ENCODE measurements around the gene SKI.
A peak's percentile ranks its signal among the peaks of the same experiment; 100 is the strongest.

SKI gene

DNA sequence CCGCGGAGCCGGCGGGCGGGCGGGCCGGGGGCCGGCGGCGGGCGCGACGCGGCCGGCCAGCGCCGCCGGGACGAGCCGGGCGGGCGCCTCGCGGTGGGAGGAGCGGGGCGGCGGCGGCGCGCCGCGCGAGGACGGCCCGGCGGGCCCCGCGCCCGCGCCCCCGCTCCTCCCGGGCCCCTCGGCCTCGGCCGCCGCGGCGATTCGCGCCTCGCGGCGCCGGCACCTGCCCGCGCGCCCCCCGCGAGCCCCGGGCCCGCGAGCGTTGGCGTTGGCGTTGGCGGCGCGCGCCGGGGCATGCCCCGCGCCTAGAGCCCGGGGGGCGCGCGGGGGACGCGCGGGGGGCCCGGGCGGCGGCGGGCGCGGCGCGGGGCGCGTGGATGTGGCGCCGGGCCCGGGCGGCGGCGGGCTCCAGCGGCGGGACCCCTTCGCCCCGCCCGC lies at the start of gene SKI:
Gene SKI, plus strand, starts transcription at position 163 of the 438 bp plus-strand sequence. CDS start 448 bp downstream, outside the sequence.
- DNase-seq (ENCODE audit: low read depth in 2 of 2): no peak

DNA sequence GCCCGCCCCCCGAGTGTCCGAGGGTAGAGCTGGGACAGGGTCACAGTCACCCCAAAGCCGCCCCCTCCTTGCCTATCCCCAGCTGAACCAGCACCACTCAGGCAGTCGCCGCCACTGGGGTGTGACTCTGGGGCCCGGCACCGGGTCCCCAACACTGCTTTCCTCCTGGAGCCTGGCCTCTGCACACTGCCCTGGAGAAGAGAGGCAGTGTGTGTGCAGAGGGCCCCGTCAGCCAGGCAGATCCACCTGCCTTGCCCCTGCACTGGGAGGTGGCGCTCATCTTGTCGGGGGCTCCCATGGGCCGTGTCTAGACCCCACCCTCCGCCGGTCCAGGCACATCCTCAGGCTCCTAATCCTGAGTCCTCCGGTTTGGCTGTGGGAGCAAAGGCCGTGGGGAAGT lies 49.2 kb upstream of the SKI start:
- no peak for DNase-seq (ENCODE audit: low read depth in 2 of 2)

DNA sequence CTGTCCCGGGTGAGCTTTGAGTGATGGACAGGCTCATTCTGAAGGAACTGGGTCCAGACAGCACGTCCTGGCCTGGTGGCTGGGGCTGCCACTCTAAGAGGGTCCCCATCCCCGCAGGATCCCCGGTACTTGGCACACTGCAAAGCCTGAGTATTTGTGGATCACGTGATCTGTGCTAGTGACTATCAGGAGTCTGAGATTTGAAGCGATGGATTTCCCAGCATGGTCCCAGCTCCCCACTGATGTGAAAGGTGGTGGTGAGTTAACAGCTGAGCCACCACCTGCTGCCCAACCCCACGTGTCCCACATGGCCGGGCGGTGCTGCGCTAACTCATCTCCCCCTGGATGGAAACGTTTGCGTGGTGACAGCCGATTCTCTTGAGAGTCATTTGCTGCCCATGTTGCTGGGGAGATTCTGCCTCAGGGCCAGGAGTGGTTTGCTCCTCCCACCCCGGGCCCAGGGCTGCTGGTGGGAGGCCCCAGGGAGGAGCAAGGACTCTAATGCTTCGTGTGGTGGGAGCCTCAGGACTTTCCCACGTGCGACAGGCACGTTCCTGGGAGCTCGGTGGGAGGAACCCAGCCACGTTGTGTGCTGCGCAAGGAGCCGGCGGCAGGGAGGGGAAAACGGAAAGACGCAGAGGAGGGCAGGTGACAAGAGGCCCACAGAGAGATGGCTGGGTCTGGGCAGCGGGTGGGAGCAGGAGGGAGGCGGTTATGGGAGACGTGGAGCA lies 48.7 kb upstream of the SKI start:
- no peak for DNase-seq (ENCODE audit: low read depth in 2 of 2)

GRCh38 chr1:2180297-2181245 lies 47.5 kb upstream of the SKI start:
- no peak for DNase-seq (ENCODE audit: low read depth in 2 of 2)

DNA sequence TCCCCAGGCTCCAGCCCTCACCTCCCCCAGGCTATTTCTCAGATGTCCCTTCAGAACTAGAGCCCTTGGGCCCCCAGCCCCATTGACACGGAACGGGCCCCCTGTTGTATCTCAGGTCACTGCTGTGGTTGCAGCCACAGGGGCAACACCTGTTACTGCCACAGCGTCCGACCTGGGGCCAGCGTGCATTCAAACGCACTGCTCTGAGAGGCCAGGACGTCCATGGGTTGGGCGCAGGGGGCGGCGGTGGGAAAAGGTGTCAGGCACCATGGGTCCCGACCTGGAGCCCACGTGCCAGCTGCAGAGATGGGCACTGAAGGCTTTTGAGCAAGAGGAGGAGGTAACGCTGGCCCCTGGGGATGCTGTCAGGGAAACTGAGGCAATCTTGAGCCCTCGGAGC lies 46.8 kb upstream of the SKI start:
- DNase-seq (ENCODE audit: low read depth in 2 of 2): no peak

DNA sequence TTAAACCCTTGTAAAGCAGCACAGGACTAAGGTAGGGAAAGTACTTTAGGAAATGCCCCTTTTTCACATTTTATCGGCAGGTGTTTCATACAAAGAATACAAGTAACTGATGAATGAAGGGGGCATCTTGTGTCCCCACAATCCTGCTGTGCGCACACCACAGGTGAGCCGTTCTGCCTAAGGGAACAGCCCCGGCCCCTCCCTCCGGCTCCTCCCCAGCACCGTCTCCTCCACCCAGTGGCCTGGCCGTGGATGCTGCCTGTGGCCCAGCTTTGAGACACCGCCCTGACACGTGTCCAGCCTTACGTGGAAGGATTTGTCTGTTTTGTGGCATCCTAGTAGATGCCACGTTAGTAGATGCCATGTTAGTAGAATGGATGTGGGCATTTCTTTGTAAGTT lies 46.4 kb upstream of the SKI start:
- no peak for DNase-seq (ENCODE audit: low read depth in 2 of 2)

- DNase-seq (ENCODE audit: low read depth in 2 of 2): no peak
Observed at GRCh38 chr1:2182376-2182775, 45.7 kb upstream of the SKI start.

GRCh38 chr1:2183937-2184334 lies 44.2 kb upstream of the SKI start:
- DNase-seq (ENCODE audit: low read depth in 2 of 2): no peak

DNA sequence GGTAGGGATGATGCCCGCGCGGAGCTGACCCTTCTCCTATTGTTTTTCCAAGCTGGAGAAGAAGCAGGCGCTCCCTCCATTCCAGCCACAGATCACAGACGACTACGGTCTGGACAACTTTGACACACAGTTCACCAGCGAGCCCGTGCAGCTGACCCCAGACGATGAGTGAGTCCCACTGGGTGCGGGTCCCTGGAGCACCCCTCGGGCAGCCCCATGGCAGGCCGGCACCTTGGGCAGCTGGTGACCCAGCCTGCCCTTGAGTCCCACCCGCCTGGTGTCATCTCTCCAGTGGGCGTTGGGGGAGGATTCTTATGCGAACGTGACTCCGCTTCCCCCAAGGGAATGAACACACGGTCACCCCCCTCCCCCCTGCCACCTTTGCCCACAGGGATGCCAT lies 43.6 kb upstream of the SKI start:
- no peak for DNase-seq (ENCODE audit: low read depth in 2 of 2)

DNA sequence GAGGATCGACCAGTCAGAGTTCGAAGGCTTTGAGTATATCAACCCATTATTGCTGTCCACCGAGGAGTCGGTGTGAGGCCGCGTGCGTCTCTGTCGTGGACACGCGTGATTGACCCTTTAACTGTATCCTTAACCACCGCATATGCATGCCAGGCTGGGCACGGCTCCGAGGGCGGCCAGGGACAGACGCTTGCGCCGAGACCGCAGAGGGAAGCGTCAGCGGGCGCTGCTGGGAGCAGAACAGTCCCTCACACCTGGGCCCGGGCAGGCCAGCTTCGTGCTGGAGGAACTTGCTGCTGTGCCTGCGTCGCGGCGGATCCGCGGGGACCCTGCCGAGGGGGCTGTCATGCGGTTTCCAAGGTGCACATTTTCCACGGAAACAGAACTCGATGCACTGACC lies 43.2 kb upstream of the SKI start:
- no peak for DNase-seq (ENCODE audit: low read depth in 2 of 2)

DNA sequence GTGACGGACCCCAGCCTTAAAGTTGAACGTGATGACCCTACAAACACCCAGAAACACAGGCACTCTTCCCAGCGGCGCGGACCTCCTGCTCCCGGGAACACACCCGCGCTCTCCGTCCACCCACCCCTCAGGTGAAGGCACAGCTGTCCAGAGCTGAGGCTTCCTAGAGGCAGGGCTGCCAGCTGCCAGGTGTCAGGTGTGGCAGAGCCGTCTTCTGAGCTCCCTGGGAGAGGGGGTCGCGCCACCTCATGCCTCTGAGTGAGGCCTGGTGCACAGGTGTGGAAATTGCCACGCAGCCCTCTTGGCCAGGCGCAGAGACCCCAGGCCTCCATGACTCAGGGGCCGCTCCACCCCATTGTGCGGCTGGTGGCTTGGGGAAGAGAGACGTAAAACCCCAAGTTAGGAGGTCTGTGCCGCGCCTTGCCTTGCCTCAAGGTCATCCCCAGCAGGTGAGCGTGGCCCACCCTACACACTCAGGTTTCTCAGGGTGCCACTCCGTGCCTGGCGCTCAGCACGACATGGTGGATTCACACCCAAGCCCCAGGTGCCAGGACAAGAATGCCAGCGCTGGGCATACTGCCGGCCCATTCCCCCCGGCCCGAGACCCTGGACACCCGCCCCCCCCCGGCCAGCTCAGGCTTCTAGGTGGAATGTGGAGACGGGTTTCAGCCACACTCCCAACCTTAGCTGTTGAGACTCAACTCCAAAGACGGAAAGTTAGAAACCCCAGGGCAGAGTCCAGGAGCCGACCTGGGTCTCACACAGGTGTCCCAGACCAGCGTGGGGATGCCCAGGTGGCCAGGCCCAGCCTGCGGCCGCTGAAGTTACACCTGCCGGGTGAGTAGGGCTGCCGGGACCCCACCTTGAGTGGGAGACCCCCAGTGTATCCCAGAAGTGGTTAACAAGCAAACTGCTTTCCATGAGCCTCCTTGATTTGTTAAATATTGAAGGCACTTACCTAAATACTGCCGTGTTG lies 42.0 kb upstream of the SKI start:
- no peak for DNase-seq (ENCODE audit: low read depth in 2 of 2)

- DNase-seq (ENCODE audit: low read depth in 2 of 2): no peak
Observed at GRCh38 chr1:2186901-2187300, 41.2 kb upstream of the SKI start.

- DNase-seq (ENCODE audit: low read depth in 2 of 2): no peak
Observed at GRCh38 chr1:2187619-2188018, 40.5 kb upstream of the SKI start.

- no peak for DNase-seq (ENCODE audit: low read depth in 2 of 2)
Observed at GRCh38 chr1:2188336-2188735, 39.8 kb upstream of the SKI start.

DNA sequence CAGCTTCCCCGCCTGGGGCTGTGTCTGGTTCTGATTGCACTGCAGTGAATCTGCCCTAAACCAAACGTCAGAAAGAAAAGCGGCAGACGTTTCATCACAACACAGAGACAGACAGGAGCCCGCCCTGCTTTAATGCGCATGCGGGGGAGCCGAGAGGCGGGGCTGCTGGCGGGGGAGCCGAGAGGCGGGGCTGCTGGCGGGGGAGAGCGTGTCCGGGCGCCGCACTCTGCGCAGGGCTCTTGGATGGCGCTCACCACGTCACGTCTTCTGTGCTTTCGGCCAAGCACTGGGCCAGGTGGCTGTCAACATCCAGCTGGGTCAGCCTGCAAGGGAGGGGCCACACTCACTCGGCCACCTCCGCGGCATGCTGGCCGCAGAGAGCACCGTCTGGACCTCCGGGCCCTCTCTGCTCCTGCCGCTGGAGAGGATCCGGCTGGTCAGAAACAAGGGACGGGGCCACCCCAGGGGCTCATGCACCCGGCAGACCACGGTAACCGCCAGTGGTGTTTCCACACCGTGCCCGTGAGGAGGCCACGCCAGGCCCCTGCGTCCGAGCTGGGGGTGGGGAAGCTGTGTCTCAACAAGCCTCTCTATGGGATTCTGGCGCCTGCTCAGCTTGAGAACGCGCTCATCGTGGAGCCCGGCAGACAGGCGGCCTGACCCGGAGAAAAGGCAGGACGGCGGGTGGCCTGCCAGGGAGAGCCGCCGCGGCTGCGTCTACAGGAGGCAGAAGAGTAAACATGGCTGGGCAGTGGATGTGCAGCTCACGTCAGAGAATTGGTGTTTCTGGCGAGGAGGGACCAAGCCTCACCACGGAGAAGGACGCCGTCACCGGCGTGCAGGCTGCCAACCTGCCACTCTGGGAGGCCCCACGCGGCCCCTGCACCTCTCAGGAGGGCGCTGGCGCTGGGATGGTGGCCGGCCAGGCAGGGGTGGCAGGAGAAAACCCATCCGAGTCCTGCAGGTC lies 38.4 kb upstream of the SKI start:
- peak; percentile 74 to 84 for DNase-seq (ENCODE audit: low read depth in 2 of 2)

- DNase-seq (ENCODE audit: low read depth in 2 of 2): no peak
Observed at GRCh38 chr1:2190491-2190976, 37.6 kb upstream of the SKI start.

DNA sequence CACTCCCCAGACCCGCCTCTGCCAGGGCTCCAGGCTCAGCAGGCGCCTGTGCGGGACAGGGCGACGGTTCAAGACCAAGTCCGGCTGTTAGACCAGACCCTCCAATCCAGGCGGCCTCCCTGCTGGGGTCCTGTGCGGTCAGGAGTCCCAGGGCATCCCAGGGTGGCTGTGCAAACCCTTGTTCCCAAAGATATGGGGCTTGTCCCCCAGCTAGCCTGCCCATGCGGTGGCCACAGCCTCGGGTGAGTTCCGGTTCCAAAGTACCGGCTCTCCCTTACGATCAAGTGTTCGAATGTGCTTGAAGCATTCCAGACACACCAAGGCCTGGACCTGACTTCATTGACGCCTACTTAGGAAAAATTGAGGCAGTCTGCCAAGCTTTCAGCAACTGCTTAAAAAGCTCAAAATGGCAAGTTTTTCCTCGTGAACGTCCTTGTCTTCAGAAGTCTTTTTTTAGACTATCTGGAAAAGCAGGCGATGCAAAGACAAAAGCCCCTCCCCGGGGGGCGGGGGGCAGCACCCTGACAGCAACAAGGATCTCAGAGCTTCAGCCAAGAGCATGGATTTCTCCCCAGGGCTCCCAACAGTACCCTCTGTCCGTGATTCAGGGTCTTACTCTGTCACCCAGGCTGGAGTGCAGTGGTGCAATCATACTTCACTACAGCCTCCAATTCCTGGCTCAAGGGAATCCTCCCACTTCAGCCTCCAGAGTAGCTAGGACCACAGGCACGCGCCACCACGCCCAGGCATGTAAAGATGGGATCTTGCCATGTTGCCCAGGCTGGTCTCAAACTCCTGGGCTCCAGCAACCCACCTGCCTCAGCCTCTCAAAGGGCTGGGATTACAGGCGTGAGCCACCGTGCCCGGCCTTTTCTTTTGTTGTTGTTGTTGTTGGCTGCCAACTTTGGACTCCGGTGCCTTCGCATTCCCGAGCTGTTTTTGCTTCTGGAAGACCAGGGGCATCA lies 35.8 kb upstream of the SKI start:
- DNase-seq (ENCODE audit: low read depth in 2 of 2): no peak

DNA sequence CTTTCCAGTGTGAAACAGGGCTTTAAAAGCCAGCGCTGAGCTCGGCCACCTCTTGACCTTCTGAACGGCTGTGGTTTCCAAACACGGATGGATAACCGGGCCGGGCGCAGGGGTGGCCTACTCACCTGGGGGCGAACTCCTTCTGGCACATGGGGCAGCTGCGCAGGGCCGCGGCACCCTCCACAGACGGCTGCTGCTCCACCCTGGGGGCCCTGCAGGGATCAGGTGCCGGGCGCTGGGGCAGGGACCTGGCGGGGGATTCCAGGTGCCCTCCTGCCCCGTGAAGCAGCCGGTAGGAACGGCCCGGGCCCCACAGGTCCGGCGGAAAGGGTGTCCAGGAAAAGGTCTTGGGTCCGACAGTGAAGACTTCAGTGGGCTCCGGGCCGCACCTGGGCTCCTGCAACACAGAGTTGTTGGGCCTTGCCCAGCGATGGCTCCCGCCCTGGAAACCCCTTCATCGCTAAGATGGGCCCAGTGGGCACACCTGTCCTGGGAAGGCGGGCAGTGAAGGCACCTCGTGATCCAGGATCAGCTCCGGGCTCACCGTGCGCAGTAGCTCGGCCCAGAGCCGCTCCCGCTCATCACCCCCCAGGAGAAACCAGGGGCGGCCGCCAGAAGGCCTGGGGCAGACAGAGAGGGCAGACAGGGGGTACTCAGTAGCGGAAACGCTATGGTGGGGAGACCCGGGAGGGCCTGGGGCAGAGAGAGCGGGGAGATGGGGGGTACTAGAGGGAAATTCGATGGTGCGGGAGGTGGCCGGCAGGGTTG lies 34.4 kb upstream of the SKI start:
- DNase-seq (ENCODE audit: low read depth in 2 of 2): no peak
